DMS153 (cell line): ENCODE data around the gene TAPBPL.

Experiments used
- DNase-seq: peaks from one replicate; lab custom pipeline; 2025; lab: John Stamatoyannopoulos, UW

The TAPBPL gene

DNA sequence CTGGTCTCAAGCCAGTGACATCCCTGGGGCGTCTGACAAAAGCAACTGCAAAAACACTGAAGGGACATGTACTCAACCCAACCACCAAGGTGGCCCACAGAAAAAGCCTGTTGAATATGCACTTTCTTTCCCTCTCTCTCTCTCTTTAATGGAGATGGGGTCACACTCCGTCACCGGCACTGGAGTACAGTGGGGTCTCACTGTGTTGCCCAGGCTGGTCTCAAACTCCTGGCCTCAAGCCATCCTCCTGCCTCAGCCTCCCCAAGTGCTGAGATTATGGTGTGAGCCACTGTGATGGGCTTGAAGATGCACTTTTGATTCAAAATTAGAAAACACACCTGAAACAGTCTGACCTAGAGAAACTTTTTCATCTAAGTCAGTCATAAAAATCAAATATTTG lies 14.3 kb upstream of the TAPBPL start:
- DNase-seq, result no peak

- no peak for DNase-seq
Measured at GRCh38 chr12:6438345-6438744, 13.5 kb upstream of the TAPBPL start.

GRCh38 chr12:6440391-6440790 lies 11.5 kb upstream of the TAPBPL start:
- no peak for DNase-seq

- DNase-seq, result no peak
Measured at GRCh38 chr12:6442836-6443235, 9.0 kb upstream of the TAPBPL start.

DNA sequence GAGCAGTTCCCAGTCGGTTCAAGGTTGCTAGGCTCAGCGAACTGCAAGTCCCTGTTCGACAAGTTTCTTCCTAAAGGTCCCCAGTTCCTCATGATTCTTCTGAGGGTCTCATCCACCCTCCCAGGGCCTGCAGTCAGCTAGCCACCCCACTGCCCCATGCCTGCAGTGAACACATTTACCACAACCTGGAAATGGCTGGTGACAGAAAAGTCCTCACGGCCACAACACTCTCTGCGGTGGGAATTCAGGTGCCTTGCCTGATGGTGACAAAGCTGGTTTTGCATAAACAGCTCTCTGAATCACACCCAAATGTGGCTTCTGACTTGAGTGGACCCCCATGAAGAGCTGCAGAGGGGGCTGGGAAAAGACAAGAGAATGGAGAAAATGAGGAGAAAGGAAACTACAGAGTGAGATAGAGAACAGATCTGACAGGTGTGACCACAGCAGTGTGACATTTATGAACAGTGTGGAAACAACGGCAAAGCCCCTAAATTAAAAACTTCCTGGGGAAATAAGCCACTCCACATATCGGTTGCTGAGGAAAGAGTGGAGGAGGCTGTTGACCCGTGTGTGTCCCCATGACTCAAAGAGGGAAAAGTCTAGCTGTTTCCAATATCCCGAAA lies 8.4 kb upstream of the TAPBPL start:
- no peak for DNase-seq

DNA sequence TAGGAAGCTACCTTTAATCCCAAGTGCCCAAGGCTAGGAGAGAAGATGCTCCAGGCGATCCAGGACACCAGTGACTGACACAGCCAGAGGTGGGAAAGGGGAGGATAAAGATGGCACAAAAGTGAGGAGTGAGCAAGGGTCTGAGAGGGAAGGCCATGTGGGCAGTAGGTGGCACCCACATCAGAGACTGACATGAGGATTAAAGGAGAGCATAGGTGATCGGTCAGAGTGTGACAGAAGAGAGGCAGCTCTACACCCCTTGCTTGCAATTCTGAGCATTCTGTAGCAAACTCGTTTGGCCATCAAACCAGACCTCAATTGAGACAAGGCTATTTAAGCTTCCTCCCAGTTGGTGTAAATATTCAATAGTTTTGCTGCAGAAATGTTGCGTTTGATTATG lies 7.8 kb upstream of the TAPBPL start:
- no peak for DNase-seq

GRCh38 chr12:6444704-6445688 lies 6.8 kb upstream of the TAPBPL start, which contains the start of gene CD27:
Gene CD27, plus strand, starts transcription at chr12:6444955. Its CDS starts 141 bp downstream, at chr12:6445096.
- no peak for DNase-seq

GRCh38 chr12:6450091-6450868 lies 1.6 kb upstream of the TAPBPL start:
- DNase-seq, result no peak

DNA sequence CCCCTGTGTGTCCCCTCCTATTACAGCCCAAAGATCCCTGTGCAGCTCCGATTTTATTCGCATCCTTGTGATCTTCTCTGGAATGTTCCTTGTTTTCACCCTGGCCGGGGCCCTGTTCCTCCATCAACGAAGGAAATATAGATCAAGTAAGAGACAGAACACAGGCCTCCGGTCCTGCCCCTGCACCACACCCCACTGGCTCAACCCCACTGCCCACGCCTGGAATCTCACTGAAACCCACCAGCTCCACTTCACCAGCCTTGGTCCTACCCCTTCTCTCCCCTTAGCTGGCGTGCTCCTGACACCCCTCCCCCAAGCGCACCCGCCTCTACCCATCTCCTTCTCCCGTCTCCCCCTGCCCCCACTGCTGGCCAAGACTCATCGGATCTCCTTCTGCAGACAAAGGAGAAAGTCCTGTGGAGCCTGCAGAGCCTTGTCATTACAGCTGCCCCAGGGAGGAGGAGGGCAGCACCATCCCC lies 934 bp upstream of the TAPBPL start:
- DNase-seq, result no peak

DNA sequence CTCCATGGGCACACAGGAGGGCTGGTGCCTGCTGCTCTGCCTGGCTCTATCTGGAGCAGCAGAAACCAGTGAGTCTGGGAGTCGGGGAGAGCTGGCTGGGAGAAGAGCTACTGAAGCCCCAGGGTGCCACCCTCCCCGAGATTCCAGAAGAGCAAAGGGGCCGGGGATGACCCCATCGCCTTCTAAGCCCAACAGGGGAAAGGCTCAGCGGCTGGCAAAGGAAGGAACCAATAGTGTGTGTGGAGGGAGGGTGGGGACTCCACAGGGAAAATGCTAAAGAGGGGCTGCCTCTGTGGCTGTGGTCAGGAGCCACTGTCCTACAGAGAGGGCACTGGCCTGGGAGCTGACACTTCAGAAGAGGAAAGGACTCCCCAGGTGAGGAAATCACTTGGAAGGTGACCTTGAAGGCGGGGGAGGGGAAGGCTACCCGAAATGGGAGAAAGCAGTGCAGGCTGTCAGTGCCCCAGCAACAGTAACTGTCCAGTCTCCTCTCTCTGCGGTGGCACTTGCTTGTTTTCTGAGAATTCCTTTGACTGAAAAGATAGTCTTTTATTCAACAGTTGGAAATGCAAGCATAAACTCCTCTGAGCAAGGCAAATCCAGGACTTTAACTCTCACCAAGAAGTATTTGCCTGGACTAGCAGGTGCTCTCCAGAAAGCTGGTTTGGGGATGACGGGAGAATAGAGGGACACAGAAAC lies 552 bp downstream of the TAPBPL start:
- no peak for DNase-seq

- DNase-seq, result no peak
Measured at GRCh38 chr12:6452944-6453630, 1.2 kb downstream of the TAPBPL start.

DNA sequence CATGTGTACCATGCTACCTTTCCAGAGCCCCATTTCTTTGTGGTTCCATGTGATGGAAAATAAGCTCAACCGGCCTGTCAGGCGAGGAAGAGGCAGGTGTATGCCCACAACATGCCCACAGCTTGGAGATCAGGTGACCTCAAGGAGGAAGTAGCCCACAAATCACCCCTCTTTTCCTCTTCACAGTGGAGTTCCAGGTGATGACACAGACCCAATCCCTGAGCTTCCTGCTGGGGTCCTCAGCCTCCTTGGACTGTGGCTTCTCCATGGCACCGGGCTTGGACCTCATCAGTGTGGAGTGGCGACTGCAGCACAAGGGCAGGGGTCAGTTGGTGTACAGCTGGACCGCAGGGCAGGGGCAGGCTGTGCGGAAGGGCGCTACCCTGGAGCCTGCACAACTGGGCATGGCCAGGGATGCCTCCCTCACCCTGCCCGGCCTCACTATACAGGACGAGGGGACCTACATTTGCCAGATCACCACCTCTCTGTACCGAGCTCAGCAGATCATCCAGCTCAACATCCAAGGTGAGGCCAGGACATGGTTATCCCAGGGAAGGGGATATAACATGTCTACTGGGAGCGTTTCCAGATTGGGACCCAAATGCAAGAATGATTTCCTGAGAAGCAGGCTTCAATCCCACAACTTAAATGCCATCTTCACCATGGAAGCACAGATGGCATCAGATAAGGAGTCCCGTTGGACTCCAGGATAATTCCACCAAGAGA lies 5.5 kb downstream of the TAPBPL start:
- no peak for DNase-seq

DNA sequence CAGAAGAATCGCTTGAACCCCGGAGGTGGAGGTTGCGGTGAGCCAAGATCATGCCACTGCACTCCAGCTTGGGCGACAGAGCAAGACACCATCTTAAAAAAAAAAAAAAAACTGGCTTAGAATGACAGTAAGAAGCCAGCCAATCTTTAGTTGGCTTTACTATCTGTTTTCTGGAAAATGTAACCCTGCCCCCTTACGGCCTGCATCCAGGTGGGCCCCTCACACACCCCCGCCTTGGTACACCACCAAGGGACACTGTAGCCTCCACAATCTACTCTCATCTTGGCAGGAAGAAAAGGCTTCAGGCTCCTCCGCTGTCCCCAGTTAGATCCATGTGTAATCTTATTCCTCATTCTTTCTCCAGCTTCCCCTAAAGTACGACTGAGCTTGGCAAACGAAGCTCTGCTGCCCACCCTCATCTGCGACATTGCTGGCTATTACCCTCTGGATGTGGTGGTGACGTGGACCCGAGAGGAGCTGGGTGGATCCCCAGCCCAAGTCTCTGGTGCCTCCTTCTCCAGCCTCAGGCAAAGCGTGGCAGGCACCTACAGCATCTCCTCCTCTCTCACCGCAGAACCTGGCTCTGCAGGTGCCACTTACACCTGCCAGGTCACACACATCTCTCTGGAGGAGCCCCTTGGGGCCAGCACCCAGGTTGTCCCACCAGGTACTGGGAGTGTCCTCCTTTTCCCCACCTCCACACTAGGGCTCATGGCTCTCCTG lies 6.6 kb downstream of the TAPBPL start:
- no peak for DNase-seq

- DNase-seq, result no peak
Measured at GRCh38 chr12:6459004-6459337, 7.1 kb downstream of the TAPBPL start.

- no peak for DNase-seq
Measured at GRCh38 chr12:6460751-6461371, 9.0 kb downstream of the TAPBPL start.

GRCh38 chr12:6461401-6462233 lies 9.8 kb downstream of the TAPBPL start:
- DNase-seq, result no peak

DNA sequence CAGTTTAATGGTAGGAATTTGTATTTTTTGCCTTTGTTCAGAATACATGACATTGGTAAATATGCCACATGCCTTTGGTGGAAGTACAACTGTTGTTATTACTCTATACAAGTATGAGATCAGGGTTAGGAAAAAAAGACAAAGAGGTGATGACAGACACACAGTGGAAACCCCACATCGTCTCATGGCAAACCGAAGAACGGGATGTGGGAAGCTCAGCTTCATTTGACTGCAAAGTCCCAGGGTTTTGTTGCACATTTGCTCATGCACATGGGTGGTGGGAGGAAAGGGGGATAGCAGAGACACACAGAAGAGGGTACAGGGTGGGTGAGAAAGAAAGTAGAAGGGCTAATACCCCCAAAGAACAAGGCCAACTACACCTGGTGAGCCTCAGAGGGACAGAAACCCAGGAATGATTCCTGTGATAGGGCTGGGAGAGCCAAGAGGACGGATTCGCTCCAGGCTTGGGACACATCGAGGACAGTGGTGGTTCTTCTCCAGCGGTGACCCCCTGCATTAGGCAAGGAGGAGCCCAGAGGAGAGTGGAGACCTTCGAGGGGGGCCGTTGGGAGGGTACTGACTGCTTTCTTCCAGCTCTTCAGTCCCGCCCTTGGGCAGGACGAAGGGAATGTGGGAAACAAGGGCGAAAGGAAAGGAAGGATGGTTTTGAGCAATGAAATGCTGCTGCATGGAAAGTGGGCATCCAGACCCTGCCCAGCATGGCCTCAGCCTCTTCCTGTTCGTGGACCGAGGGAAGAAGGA lies 10.6 kb downstream of the TAPBPL start:
- DNase-seq, result no peak

DNA sequence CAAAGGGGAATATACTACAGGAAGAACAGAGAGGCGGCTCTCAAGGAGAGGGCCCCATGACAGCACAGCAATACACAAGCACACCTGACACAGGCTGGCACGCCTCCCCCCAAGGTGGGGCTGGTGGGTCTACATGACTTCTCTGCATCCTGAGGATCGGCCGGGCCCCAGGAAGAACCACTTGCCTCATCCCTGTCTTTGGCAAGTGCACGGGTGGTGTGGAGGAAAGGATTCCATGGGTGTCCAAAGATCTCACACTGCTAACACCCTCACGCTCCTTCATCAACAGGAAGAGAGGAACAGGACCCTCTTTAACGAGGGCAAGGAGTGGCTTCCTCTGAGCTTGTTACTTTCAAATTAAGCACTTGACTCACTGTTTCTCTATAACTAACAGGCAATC lies 11.4 kb downstream of the TAPBPL start:
- no peak for DNase-seq
